ENCODE data around the gene M6PR.

The M6PR gene

GRCh38 chr12:8894378-8894777 lies 55.1 kb downstream of the M6PR start:
- DNase-seq (ENCODE audit: low read depth in 2 of 2), result no peak
- TF ChIP-seq CTCF (IDR thresholded peaks at IDR 0.05; ENCODE audit: low read depth, low read length), result no peak
- H3K4me3 ChIP-seq (replicated peaks in 1 of 2; ENCODE audit: low read depth in 2 of 2, low read length in 2 of 2), result no peak overlapping the region

GRCh38 chr12:8891976-8892375 lies 57.5 kb downstream of the M6PR start:
- TF ChIP-seq CTCF (IDR thresholded peaks at IDR 0.05; ENCODE audit: low read depth, low read length), result no peak

More at GRCh38 chr12:8891976-8892375, 57.5 kb downstream of the M6PR start:
- H3K4me3 ChIP-seq (replicated peaks in 1 of 2; ENCODE audit: low read depth in 2 of 2, low read length in 2 of 2), result no peak overlapping the region
- DNase-seq (ENCODE audit: low read depth in 2 of 2), result no peak
